Non-pigmented ciliary epithelial cell (primary cell): ENCODE results near the gene DOCK7.
A peak's percentile ranks its signal among the peaks of the same experiment; 100 is the strongest.

ENCODE experiments used
- DNase-seq: peaks from one replicate; pipeline ENCODE4 v3.0.0-alpha.2; 2010; ENCODE audit warnings: low read depth

Gene DOCK7

DNA sequence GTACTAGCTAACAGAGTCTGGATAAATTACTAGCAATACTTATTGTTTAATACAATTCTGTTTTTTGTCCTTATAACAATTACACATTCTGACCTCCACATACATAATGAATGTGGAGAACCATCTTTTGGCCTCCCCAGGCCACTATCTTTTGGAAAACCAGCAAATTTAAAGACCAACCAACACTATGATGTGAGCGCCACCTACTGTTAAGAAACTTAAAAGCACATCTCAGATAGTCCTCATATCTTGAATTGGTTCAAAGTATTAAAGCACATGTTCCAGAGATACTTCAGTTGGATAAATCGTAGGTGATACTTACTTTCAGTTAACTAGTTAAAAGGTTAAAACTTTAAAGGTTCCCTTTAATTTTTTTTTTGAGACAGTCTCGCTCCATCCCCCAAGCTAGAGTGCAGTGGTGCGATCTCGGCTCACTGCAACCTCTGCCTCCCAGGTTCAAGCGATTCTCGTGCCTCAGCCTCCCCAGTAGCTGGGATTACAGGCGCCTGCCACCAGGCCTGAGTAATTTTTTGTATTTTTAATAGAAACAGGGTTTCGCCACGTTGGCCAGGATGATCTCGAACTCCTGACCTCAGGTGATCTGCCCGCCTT lies 280.7 kb downstream of the DOCK7 start:
- peak; percentile 20 for DNase-seq

DNA sequence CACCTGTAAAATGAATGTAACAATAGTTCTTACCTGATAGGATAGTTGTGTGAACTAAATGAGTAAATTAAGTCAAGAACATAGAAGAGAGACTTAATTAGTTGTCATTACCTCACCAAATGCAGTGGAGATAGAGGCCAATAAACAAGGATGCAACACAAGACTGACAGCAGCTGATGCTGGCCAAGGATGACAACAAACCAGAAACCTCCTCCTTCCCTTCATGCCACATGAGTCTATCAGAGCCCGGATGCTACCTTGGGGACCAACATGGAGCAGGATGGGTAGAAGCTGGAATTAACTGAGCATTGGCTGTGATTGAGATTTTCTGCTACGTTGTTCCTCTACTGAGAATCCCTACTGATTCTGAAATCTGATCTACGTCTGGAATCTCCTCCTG lies 281.6 kb downstream of the DOCK7 start:
- DNase-seq = no peak

GRCh38 chr1:62405247-62405646 lies 282.9 kb downstream of the DOCK7 start:
- DNase-seq = no peak
